Mucosa of rectum (tissue), 2 donors: ENCODE results near the gene DKC1.

Experiments
- H3K27ac ChIP-seq, 2 donors: one replicate each; pipeline ENCODE4 v1.7.0; 2013; ENCODE audit warnings: inconsistent platforms in 2 of 2, low read depth in 2 of 2, low read length in 2 of 2
- H3K27me3 ChIP-seq, 2 donors: one replicate each; pipeline ENCODE4 v1.7.0; 2013; ENCODE audit warnings: low read length in 2 of 2; ENCODE audit not compliant: control insufficient read depth in 2 of 2, insufficient read depth in 2 of 2
- H3K36me3 ChIP-seq, 2 donors: one replicate each; pipeline ENCODE4 v1.7.0; 2013; ENCODE audit warnings: low read length in 2 of 2; ENCODE audit not compliant: control insufficient read depth in 2 of 2, insufficient read depth in 2 of 2
- H3K4me1 ChIP-seq, 2 donors: one replicate each; pipeline ENCODE4 v1.7.0; 2013; ENCODE audit warnings: low read length in 2 of 2, mild to moderate bottlenecking in 1 of 2; ENCODE audit not compliant: control insufficient read depth in 2 of 2, insufficient read depth in 2 of 2
- H3K4me3 ChIP-seq, 2 donors: one replicate each; pipeline ENCODE4 v1.7.0; 2013; ENCODE audit warnings: low read length in 2 of 2
- H3K9ac ChIP-seq, 2 donors: one replicate each; pipeline ENCODE4 v1.7.0; 2013; ENCODE audit warnings: low read length in 2 of 2, low read depth in 1 of 2, mild to moderate bottlenecking in 1 of 2
- H3K9me3 ChIP-seq, 2 donors: one replicate each; pipeline ENCODE4 v1.7.0; 2013; ENCODE audit warnings: low read length in 2 of 2; ENCODE audit not compliant: control insufficient read depth in 2 of 2
- donor health status: healthy.
- donor health status: Normal muscosa, but diverticular disease.

The DKC1 gene

DNA sequence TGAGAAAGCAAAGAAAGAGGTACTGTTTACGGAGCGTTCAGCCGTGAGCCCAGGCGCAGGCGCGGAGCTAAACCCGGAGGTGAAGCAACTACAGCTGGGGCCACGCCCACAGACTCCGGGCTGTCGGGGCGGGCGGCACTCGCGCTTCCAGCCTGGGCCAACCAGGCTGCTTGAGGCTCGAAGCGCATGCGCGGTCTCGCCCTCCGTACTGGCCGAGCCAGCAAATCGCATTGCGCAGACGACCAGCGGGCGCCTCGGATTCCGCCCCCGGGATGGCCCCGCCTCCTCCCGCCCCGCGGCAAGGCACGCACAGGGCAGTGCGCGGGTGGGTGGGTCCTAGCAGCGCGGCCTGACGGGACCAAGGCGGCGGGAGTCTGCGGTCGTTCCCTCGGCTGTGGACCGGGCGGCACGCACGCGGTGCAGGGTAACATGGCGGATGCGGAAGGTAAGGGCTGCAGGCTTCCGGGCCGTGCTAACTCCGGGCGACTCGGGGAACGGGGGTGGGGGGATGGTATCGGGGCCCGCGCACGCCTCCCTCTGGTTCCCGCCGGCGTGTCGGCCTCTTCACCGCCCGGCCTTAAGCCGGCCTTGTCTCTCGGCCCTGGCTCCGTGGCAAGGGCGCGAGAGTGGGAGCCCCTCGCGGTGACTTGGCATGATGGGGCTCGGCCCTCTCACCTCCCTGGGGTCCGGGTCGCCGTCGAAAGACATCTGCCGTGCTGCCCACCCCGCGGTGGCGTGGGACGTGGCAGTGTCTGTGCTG is at the start of gene DKC1:
TSS of gene DKC1 (plus strand) at position 328 of the 760 bp plus-strand sequence. CDS start at position 430, 102 bp downstream.
- H3K4me3 ChIP-seq: peak within 1 kb of the TSS; percentile 64 to 89
- peaks cover 6 to 17% of the 10 kb centered on the region in 2 donors for H3K36me3 ChIP-seq
- H3K27ac ChIP-seq: peak within 1 kb of the TSS; percentile 71 to 75
- no peaks in the 10 kb centered on the region for H3K27me3 ChIP-seq
- H3K4me1 ChIP-seq: no peaks in the 10 kb centered on the region
- peak within 1 kb of the TSS; percentile 60 to 66 for H3K9ac ChIP-seq
- H3K9me3 ChIP-seq: no peaks in the 10 kb centered on the region

DNA sequence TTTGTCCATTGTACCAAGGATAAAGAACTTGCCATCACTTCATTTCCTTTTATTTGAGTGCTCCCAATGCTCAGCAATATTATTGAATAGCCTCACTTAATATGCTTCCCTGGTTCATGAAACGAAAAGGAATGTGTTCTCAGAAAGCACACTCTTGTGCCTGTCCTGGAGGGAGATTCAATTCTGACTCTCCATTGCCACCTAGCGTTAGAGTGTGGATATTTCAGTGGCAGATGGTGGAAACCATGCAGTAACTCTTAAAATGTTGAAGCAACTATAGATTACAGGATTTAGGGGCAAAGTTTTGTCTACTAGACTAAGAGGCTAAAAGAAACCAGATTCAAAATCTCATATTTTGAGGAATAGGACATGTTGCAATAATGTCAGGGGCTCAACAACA is 47.7 kb upstream of the DKC1 start:
- Histone ChIP-seq H3K4me3 (no peak overlapping the region), H3K36me3 (no peaks in the 10 kb centered on the region), H3K9ac (no peak overlapping the region), H3K9me3 (no peaks in the 10 kb centered on the region), H3K27ac (no peak overlapping the region), H3K4me1 (peaks cover 0 to 3% of the 10 kb centered on the region in 2 donors), H3K27me3 (no peaks in the 10 kb centered on the region)

DNA sequence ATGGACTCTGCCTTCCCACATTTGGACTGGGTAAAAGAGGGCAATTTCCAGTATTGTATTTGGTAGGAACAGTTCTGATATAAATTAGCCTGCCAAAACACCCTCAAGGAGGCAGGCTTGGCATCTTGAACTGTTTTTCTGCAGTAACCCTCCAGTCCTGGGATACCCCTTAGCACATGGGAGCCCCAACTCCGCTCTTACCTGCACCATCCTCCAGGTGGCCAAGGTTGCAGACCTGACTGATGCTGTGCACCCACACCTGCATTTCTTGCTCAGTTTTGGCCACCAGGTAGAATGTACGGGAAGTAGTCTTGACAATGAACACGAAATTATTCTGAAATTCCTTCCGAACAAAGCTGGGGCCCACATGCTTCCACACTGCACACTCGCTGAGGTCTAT is 46.8 kb upstream of the DKC1 start:
- Histone ChIP-seq H3K27ac (no peak overlapping the region), H3K4me1 (peaks cover 0 to 3% of the 10 kb centered on the region in 2 donors), H3K36me3 (no peaks in the 10 kb centered on the region), H3K9ac (no peak overlapping the region), H3K9me3 (no peaks in the 10 kb centered on the region), H3K27me3 (no peaks in the 10 kb centered on the region), H3K4me3 (no peak overlapping the region)

DNA sequence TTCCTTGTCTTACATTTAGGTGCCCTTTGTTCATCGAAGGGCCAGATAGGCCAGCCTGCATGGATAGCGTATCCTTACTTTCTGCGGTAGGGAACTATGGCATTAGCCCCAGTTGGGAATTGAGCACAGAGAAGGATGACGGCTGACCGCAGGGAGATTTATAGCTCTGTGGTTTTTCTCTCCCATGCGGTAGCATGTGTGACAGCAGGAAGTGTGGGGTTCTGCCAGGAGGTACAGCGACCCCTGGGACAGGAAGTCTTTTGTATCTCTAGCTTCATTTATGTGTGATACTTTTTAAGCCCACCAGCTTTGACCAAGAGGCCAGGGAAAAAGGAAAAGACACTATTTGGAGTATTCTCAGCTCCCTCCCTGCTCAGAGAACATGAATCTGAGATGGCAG is 44.8 kb upstream of the DKC1 start:
- H3K27ac ChIP-seq: peak overlapping the region in 1 of 2 donors; percentile 32
- H3K9me3 ChIP-seq: no peaks in the 10 kb centered on the region
- H3K27me3 ChIP-seq: no peaks in the 10 kb centered on the region
- no peaks in the 10 kb centered on the region for H3K36me3 ChIP-seq
- H3K4me1 ChIP-seq: peaks cover 0 to 2% of the 10 kb centered on the region in 2 donors
- no peak overlapping the region for H3K9ac ChIP-seq
- H3K4me3 ChIP-seq: no peak overlapping the region

DNA sequence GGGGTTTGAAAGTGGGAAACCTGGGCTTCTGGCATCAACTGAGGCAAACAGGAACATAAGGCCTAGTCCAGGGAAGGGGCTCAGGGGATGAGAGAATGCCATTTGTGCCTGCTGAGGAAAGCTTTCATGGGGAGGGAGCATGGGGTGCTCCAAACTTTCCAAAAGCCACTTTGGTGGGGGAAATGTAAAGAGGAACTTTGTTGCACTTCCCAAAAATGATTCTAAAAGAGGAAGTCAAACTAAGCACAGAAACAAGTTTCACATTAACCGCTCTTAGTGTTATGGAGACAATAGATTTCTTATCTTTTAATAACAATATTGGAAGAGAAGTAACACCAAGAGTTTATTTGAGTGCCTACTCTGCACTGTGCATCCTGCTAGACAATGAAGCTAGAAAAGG is 44.0 kb upstream of the DKC1 start:
- Histone ChIP-seq H3K9ac (no peak overlapping the region), H3K36me3 (no peaks in the 10 kb centered on the region), H3K27ac (peak overlapping the region in 1 of 2 donors; percentile 19), H3K27me3 (no peaks in the 10 kb centered on the region), H3K4me3 (no peak overlapping the region), H3K9me3 (no peaks in the 10 kb centered on the region), H3K4me1 (no peaks in the 10 kb centered on the region)

DNA sequence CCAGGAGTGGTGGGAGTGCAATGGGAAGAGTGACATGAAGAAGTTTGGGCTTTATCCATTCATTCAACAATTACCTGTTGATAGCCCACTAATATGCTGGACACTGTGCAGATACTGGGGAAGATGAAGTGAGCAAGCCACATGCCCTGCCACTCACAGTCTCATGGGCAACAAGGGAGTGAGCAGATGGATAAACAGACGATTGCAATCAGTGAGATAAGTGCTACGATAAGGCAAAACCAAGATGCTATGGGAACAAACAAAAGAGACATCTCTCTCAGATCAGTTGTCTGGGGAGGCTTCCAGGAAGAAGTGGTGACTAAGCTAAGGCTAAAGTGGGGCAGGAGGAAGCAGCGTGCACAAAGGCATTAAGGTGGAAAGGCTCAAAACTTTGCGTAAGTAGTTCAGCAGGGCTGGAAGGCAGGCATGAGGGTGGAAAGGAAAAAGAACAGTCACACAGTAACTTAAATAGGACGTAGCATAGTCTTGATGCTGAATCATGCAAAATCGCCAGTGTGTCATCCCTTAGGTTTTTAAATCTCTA is 43.5 kb upstream of the DKC1 start:
- Histone ChIP-seq H3K4me1 (no peaks in the 10 kb centered on the region), H3K4me3 (peak overlapping the region in 1 of 2 donors; percentile 2), H3K36me3 (no peaks in the 10 kb centered on the region), H3K9ac (no peak overlapping the region), H3K9me3 (no peaks in the 10 kb centered on the region), H3K27me3 (no peaks in the 10 kb centered on the region), H3K27ac (peak overlapping the region in 1 of 2 donors; percentile 19)

DNA sequence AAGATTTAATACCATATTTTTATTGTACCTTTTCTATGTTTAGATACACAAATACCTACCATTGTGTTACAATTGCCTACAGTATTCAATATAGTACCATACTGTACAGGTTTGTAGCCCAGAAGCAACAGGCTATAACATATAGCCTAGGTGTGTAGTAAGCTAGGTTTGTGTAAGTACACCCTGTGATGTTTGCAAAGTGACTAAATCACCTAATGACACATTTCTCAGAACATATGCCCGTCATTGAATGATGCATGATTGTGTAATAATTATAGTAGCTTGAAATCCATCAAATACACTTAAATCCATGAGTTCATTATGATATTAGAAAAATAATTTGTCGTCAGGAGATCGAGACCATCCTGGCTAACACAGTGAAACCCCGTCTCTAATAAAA is 42.6 kb upstream of the DKC1 start:
- Histone ChIP-seq H3K27me3 (no peaks in the 10 kb centered on the region), H3K27ac (no peak overlapping the region), H3K4me1 (no peaks in the 10 kb centered on the region), H3K4me3 (no peak overlapping the region), H3K9me3 (no peaks in the 10 kb centered on the region), H3K36me3 (no peaks in the 10 kb centered on the region), H3K9ac (no peak overlapping the region)

DNA sequence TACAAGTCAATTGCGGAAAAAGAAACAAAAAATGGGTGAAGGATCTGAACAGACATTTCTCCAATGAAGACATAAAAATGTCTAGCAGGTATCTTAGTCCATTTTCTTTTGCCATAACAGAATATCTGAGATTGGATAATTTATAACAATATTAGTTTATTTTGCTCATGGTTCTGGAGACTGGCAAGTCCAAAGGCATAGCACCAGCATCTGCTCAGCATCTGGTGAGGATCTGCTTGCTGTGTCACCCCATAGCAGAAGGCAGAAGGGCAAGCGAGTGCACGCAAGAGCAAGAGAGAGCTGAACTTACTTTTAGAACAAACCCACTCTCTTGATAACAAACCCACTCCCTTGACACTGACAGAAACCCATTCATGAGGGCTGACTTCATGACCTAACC is 41.5 kb upstream of the DKC1 start:
- H3K9me3 ChIP-seq: no peaks in the 10 kb centered on the region
- H3K27me3 ChIP-seq: no peaks in the 10 kb centered on the region
- H3K9ac ChIP-seq: no peak overlapping the region
- H3K4me3 ChIP-seq: no peak overlapping the region
- no peaks in the 10 kb centered on the region for H3K36me3 ChIP-seq
- no peak overlapping the region for H3K27ac ChIP-seq
- H3K4me1 ChIP-seq: no peaks in the 10 kb centered on the region

DNA sequence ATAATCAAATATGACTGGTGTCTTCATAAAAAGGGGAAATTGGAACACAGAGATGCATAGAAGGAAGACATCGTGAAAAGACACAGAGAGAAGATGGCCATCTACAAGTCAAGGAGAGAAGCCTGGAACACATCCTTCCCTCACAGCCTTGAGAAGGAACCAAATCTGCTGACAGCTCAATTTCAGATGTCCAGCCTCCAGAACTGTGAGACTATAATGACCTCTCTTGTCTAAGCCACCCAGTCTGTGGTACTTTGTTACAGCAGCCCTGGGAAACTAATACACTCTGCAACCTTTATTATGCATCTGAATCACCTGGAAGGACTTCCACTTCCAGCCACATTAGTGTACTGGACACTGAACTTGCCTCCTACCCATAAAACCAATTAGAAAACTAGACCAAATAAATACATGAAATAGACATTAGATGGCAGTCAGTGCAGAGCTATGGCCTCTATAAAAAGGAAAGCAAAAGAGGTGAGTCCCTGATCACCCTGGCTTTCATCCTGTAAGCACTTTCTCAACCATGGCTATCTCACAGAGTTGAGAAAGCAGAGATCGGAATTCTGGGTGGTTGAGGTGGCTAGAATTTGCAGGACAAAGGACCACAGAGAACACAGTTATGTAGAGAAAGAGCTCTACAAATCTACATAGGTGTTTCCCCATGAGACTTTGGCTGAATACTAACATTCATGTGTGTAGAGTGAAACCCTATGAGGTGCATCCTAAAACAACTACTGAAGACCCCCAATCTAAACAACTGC is 37.5 kb upstream of the DKC1 start:
- Histone ChIP-seq H3K4me3 (no peak overlapping the region), H3K27ac (no peak overlapping the region), H3K36me3 (no peaks in the 10 kb centered on the region), H3K4me1 (peaks cover 0 to 4% of the 10 kb centered on the region in 2 donors), H3K27me3 (no peaks in the 10 kb centered on the region), H3K9me3 (no peaks in the 10 kb centered on the region), H3K9ac (no peak overlapping the region)

DNA sequence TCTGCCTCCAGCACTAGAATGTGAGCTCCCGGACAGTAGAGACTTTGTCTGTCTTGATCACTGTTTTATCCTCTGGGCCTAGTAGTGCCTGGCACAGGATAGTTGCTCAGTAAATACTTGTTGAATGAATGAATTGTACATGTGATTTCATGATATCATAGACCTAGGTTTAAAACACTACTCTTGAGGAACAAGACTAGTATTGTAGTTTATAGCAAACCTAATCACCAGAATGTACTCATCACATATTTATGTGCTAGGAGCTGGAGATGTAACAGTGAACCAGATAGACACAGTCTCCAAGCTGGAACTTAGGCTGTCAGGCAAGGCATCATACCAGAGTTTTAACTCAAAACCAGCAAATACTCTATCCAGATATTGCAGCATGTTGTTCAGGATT is 35.2 kb upstream of the DKC1 start:
- Histone ChIP-seq H3K4me3 (no peak overlapping the region), H3K9me3 (no peaks in the 10 kb centered on the region), H3K27ac (no peak overlapping the region), H3K27me3 (no peaks in the 10 kb centered on the region), H3K9ac (no peak overlapping the region), H3K36me3 (no peaks in the 10 kb centered on the region), H3K4me1 (peaks cover 5 to 7% of the 10 kb centered on the region in 2 donors)
